Suprapubic skin (tissue), 4 donors: Measurements from ENCODE around the gene CCDC70. TPM values are rescaled to one million over a fixed set of nuclear protein-coding genes. Genes with fewer than 3 reads are reported as not detected.

Experiments used
- DNase-seq, 2 donors: peaks; one replicate each; pipeline ENCODE4 v3.0.0-alpha.2; 2019; ENCODE audit warnings: low spot score in 2 of 2
- H3K27ac ChIP-seq: fragments of 200-600 bp; sonication (generic); one replicate; pipeline ENCODE4 v1.5.1; 2019
- H3K27me3 ChIP-seq: fragments of 200-600 bp; sonication (generic); one replicate; pipeline ENCODE4 v1.5.1; 2019
- H3K36me3 ChIP-seq: fragments of 200-600 bp; sonication (generic); one replicate; pipeline ENCODE4 v1.5.1; 2019
- H3K4me1 ChIP-seq: fragments of 200-600 bp; sonication (generic); one replicate; pipeline ENCODE4 v1.5.1; 2019
- H3K4me3 ChIP-seq: fragments of 200-600 bp; sonication (generic); one replicate; pipeline ENCODE4 v1.5.1; 2019; ENCODE audit warnings: mild to moderate bottlenecking
- H3K9me3 ChIP-seq: fragments of 200-600 bp; sonication (generic); one replicate; pipeline ENCODE4 v1.5.1; 2019
- CTCF ChIP-seq, 2 donors: fragments of 200-600 bp in 1 of 2; fragments of 450-650 bp in 1 of 2; sonication (generic) in 1 of 2; IDR thresholded peaks; one replicate each; pipeline ENCODE4 v1.5.1; 2016 to 2019; ENCODE audit warnings: antibody characterized with exemption in 2 of 2, mild to moderate bottlenecking in 1 of 2, moderate library complexity in 1 of 2
- EP300 ChIP-seq: sonication (generic); formaldehyde crosslinking; IDR thresholded peaks from one replicate; pipeline ENCODE4 v1.6.1; 2017; ENCODE audit warnings: antibody characterized with exemption
- POLR2A ChIP-seq, 2 donors: fragments of 450-650 bp; IDR thresholded peaks; one replicate each; pipeline ENCODE4 v1.6.1; 2017; ENCODE audit warnings: antibody characterized with exemption in 2 of 2, mild to moderate bottlenecking in 2 of 2, moderate library complexity in 2 of 2
- POLR2AphosphoS5 ChIP-seq, 3 donors: sonication (generic); formaldehyde crosslinking; IDR thresholded peaks; one replicate each; pipeline ENCODE4 v1.6.1; 2017; ENCODE audit warnings: antibody characterized with exemption in 3 of 3
- WGBS: methylation state at CpG from one replicate; pipeline ENCODE4 v1.1.5; 2018; 5-methylcytosine and 5-hydroxymethylcytosine counted together
- total RNA-seq, 4 donors: library from RNA; depleted of rRNA; stranded (reverse); fragments of >200 nt; gene quantifications; one replicate each; pipeline ENCODE4 v1.1.0, GENCODE V29; 2016

Gene CCDC70
- not detected for total RNA-seq

- H3K27ac ChIP-seq, result no peak within 1 kb of the TSS
- TF ChIP-seq CTCF (IDR thresholded peaks at IDR 0.05) (no peak), POLR2A (IDR thresholded peaks at IDR 0.05) (no peak), POLR2AphosphoS5 (IDR thresholded peaks at IDR 0.05) (no peak), EP300 (no peak)
- H3K36me3 ChIP-seq, result no peaks in the 10 kb centered on the region
- no peak within 1 kb of the TSS for H3K4me3 ChIP-seq
- WGBS, result 79% methylated on average over 5 of the region's 5 CpGs
- no peaks in the 10 kb centered on the region for H3K9me3 ChIP-seq
- no peaks in the 10 kb centered on the region for H3K4me1 ChIP-seq
- no peak for DNase-seq
- H3K27me3 ChIP-seq, result no peaks in the 10 kb centered on the region
Observed at GRCh38 chr13:51861723-51862300, at the start of gene CCDC70. Gene CCDC70 (plus strand): TSS chr13:51861969. CDS start chr13:51865412, 3,443 bp downstream.

GRCh38 chr13:51814071-51814470 lies 47.7 kb upstream of the CCDC70 start:
- Histone ChIP-seq H3K4me1 (peaks cover 27% of the 10 kb centered on the region), H3K27me3 (no peaks in the 10 kb centered on the region), H3K27ac (no peak overlapping the region), H3K9me3 (no peaks in the 10 kb centered on the region), H3K36me3 (no peaks in the 10 kb centered on the region), H3K4me3 (no peak overlapping the region)
- WGBS, result 96% methylated on average over 2 of the region's 2 CpGs
- no peak for DNase-seq
- TF ChIP-seq EP300 (no peak), CTCF (IDR thresholded peaks at IDR 0.05) (no peak), POLR2A (IDR thresholded peaks at IDR 0.05) (no peak), POLR2AphosphoS5 (IDR thresholded peaks at IDR 0.05) (no peak)

- peak; percentile 57 to 80 for TF ChIP-seq CTCF (IDR thresholded peaks at IDR 0.05)
- TF ChIP-seq POLR2AphosphoS5 (IDR thresholded peaks at IDR 0.05), result no peak
- H3K27ac ChIP-seq, result no peak overlapping the region
- 25% methylated on average over 13 of the region's 13 CpGs for WGBS
Observed at GRCh38 chr13:51814825-51815650, 46.7 kb upstream of the CCDC70 start.

DNA sequence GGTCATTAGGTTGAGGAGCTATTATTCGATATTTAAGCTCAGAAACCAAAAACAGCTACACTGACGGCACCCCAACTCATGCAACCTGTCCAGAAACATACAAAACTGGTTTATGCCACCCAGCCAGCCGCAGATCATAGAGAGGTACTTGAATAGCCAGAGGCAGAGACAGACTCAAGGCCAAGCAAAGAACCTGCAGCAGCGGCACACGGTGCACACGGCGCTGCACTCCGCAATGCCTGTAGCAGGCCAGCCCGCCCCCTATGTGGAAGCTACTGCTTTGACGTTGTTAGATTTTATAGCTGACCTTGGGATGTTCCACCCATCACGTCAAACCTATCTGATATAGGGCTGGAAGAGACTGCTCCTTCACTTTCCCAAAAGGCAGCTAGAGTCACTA lies 45.9 kb upstream of the CCDC70 start:
- no peaks in the 10 kb centered on the region for H3K27me3 ChIP-seq
- H3K9me3 ChIP-seq, result no peaks in the 10 kb centered on the region
- H3K36me3 ChIP-seq, result no peaks in the 10 kb centered on the region
- H3K4me3 ChIP-seq, result no peak overlapping the region
- TF ChIP-seq CTCF (IDR thresholded peaks at IDR 0.05) (no peak), EP300 (no peak), POLR2AphosphoS5 (IDR thresholded peaks at IDR 0.05) (no peak), POLR2A (IDR thresholded peaks at IDR 0.05) (no peak)
- H3K27ac ChIP-seq, result no peak overlapping the region
- H3K4me1 ChIP-seq, result peaks cover 31% of the 10 kb centered on the region
- DNase-seq, result no peak
- 56% methylated on average over 11 of the region's 11 CpGs for WGBS

More at GRCh38 chr13:51814825-51815650, 46.7 kb upstream of the CCDC70 start:
- Histone ChIP-seq H3K4me3 (peak overlapping the region; percentile 24), H3K27me3 (no peaks in the 10 kb centered on the region), H3K9me3 (no peaks in the 10 kb centered on the region), H3K36me3 (no peaks in the 10 kb centered on the region), H3K4me1 (peaks cover 31% of the 10 kb centered on the region)
- DNase-seq, result no peak

- Histone ChIP-seq H3K36me3 (no peaks in the 10 kb centered on the region), H3K27ac (no peak overlapping the region), H3K4me1 (peaks cover 31% of the 10 kb centered on the region), H3K4me3 (no peak overlapping the region), H3K9me3 (no peaks in the 10 kb centered on the region), H3K27me3 (no peaks in the 10 kb centered on the region)
- TF ChIP-seq POLR2AphosphoS5 (IDR thresholded peaks at IDR 0.05), result no peak
- no peak for TF ChIP-seq CTCF (IDR thresholded peaks at IDR 0.05)
- TF ChIP-seq EP300, result no peak
- TF ChIP-seq POLR2A (IDR thresholded peaks at IDR 0.05), result no peak
- WGBS, result 47% methylated on average over 18 of the region's 19 CpGs
- DNase-seq, result no peak
Observed at GRCh38 chr13:51816604-51817249, 45.0 kb upstream of the CCDC70 start.
